A549 (cell line): Measurements from ENCODE around the gene LOXL3. TPM values are rescaled to one million over a fixed set of nuclear protein-coding genes. Genes with fewer than 3 reads are reported as not detected.

ENCODE experiments used
- ATAC-seq, 2 experiments: fragments of 200-7000 bp in 1 of 2; fragments of >200 bp in 1 of 2; cut with Nextera tagmentation in 1 of 2; cut with Tn5 transposase in 1 of 2; 3 replicates each; pipeline versions ENCODE4 v1.8.0 to v1.9.1; 2018 to 2020; ENCODE audit warnings: mild to moderate bottlenecking in 1 of 2, moderate library complexity in 1 of 2
- CTCF ChIA-PET: fragments of 300-600 bp; sonication (Branson Sonifier 250); formaldehyde crosslinking; extraction: SDS; loops from one replicate; lab custom pipeline; 2021; ENCODE audit warnings: antibody characterized with exemption, inconsistent platforms; lab: Yijun Ruan, JAX
- POLR2A ChIA-PET: fragments of 350-600 bp; formaldehyde crosslinking; extraction: SDS; loops from one replicate; lab custom pipeline; 2021; ENCODE audit warnings: antibody characterized with exemption, inconsistent platforms; lab: Yijun Ruan, JAX
- DNase-seq, 2 experiments: peaks; one replicate each; pipeline versions ENCODE4 v3.0.0 to v3.0.0-alpha.2; 2011 to 2016; ENCODE audit warnings: low read depth in 1 of 2, low spot score in 1 of 2
- FAIRE-seq: peaks from 2 replicates; lab custom pipeline; 2011; peaks lifted over from hg19 to GRCh38; lab: Jason Lieb, UNC
- H3K27ac ChIP-seq, 2 experiments: fragments of >200 bp; sonication (Bioruptor Twin); formaldehyde crosslinking; 3 replicates each; pipeline ENCODE4 v1.5.1; 2016 to 2017
- H3K4me1 ChIP-seq: fragments of >200 bp; sonication (Bioruptor Twin); formaldehyde crosslinking; 3 replicates; pipeline ENCODE4 v1.6.1; 2016
- H3K4me2 ChIP-seq: fragments of >200 bp; sonication (Bioruptor Twin); formaldehyde crosslinking; 3 replicates; pipeline ENCODE4 v1.6.1; 2016
- H3K4me3 ChIP-seq: fragments of >200 bp; sonication (Bioruptor Twin); formaldehyde crosslinking; 3 replicates; pipeline ENCODE4 v1.5.1; 2016
- H3K9me3 ChIP-seq: fragments of >200 bp; sonication (Bioruptor Twin); formaldehyde crosslinking; 3 replicates; pipeline ENCODE4 v1.6.1; 2016
- CBX2 ChIP-seq: fragments of 200-600 bp; sonication (generic); IDR thresholded peaks from 2 replicates; pipeline ENCODE4 v1.6.1; 2016; ENCODE audit warnings: low read depth, mild to moderate bottlenecking, borderline replicate concordance
- CHD2 ChIP-seq: fragments of 150-350 bp; IDR thresholded peaks from 2 replicates; pipeline ENCODE4 v1.6.1; 2014; ENCODE audit warnings: low read length; ENCODE audit not compliant: partially characterized antibody
- EHMT2 ChIP-seq: fragments of 200-600 bp; sonication (generic); IDR thresholded peaks from 2 replicates; pipeline ENCODE4 v1.6.1; 2016; ENCODE audit warnings: antibody characterized with exemption, low read depth, mild to moderate bottlenecking, moderate library complexity
- ESRRA ChIP-seq: fragments of 150-350 bp; IDR thresholded peaks from 2 replicates; pipeline ENCODE4 v1.6.1; 2014; ENCODE audit warnings: mild to moderate bottlenecking, low read length, borderline replicate concordance
- FOSB ChIP-seq: fragments of 250-450 bp; sonication (Bioruptor Pico); IDR thresholded peaks from 2 replicates; pipeline ENCODE4 v1.5.0; 2020; ENCODE audit warnings: mild to moderate bottlenecking, moderate library complexity
- FOSL2 ChIP-seq, 2 experiments: fragments of 450-650 bp in 1 of 2; fragments of >200 bp in 1 of 2; sonication (Bioruptor Twin) in 1 of 2; formaldehyde crosslinking; IDR thresholded peaks; 2 replicates each; pipeline versions ENCODE4 v1.5.0 to v1.6.1; 2016 to 2020; ENCODE audit warnings: mild to moderate bottlenecking in 1 of 2, moderate library complexity in 1 of 2
- FOXS1 ChIP-seq: fragments of 250-450 bp; sonication (Bioruptor Pico); IDR thresholded peaks from 2 replicates; pipeline ENCODE4 v1.5.0; 2020; ENCODE audit warnings: mild to moderate bottlenecking, moderate library complexity
- HEYL ChIP-seq: fragments of 250-450 bp; sonication (Bioruptor Pico); IDR thresholded peaks from 2 replicates; pipeline ENCODE4 v1.8.0; 2021; ENCODE audit warnings: mild to moderate bottlenecking, moderate library complexity
- HOXB13 ChIP-seq: fragments of 250-450 bp; sonication (Bioruptor Pico); IDR thresholded peaks from 2 replicates; pipeline ENCODE4 v1.5.0; 2020; ENCODE audit warnings: low read depth, mild to moderate bottlenecking, moderate library complexity
- HOXB5 ChIP-seq: fragments of 250-450 bp; sonication (Bioruptor Pico); IDR thresholded peaks from 2 replicates; pipeline ENCODE4 v1.5.0; 2020; ENCODE audit warnings: mild to moderate bottlenecking, moderate library complexity
- KDM1A ChIP-seq: fragments of 200-600 bp; sonication (generic); IDR thresholded peaks from 2 replicates; pipeline ENCODE4 v1.6.1; 2016; ENCODE audit warnings: low read depth, mild to moderate bottlenecking
- MAFK ChIP-seq: fragments of 450-650 bp; IDR thresholded peaks from 2 replicates; pipeline ENCODE4 v1.6.1; 2014; ENCODE audit not compliant: partially characterized antibody
- MAZ ChIP-seq: fragments of 150-350 bp; IDR thresholded peaks from 2 replicates; pipeline ENCODE4 v1.6.1; 2014; ENCODE audit warnings: antibody characterized with exemption, low read depth, low read length, borderline replicate concordance
- MYC ChIP-seq: IDR thresholded peaks from 2 replicates; pipeline ENCODE4 v1.6.1; 2012; ENCODE audit warnings: mild to moderate bottlenecking, inconsistent platforms, low read length, improper control_type of control experiment, borderline replicate concordance
- NFE2L2 ChIP-seq: fragments of 150-350 bp; conservative IDR thresholded peaks from 2 replicates; pipeline ENCODE4 v1.6.1; 2014; ENCODE audit warnings: low read length
- NR3C1 ChIP-seq: fragments of >200 bp; sonication (Bioruptor Twin); formaldehyde crosslinking; IDR thresholded peaks from 3 replicates; pipeline ENCODE4 v1.6.1; 2017
- POLR2A ChIP-seq: IDR thresholded peaks from 2 replicates; pipeline ENCODE4 v1.6.1; 2012; ENCODE audit warnings: mild to moderate bottlenecking, low read length
- RARB ChIP-seq: fragments of 250-450 bp; sonication (Bioruptor Pico); IDR thresholded peaks from 2 replicates; pipeline ENCODE4 v1.8.0; 2021; ENCODE audit warnings: mild to moderate bottlenecking, moderate library complexity
- RCOR1 ChIP-seq: fragments of 150-350 bp; IDR thresholded peaks from 2 replicates; pipeline ENCODE4 v1.6.1; 2014; ENCODE audit warnings: antibody characterized with exemption, low read length, low read depth
- RFX5 ChIP-seq: fragments of 450-650 bp; IDR thresholded peaks from 2 replicates; pipeline ENCODE4 v1.7.1; 2014; ENCODE audit warnings: antibody characterized with exemption, mild to moderate bottlenecking, moderate library complexity
- ZNF302 ChIP-seq: fragments of 250-450 bp; sonication (Bioruptor Pico); IDR thresholded peaks from 2 replicates; pipeline ENCODE4 v1.9.0; 2021; ENCODE audit warnings: inconsistent platforms, mild to moderate bottlenecking, moderate library complexity
- ZSCAN20 ChIP-seq: fragments of 250-450 bp; sonication (Bioruptor Pico); IDR thresholded peaks from 2 replicates; pipeline ENCODE4 v1.8.0; 2022; ENCODE audit warnings: mild to moderate bottlenecking, moderate library complexity
- WGBS: methylation state at CpG from one replicate; pipeline ENCODE4 v1.1.6; 2017; ENCODE audit errors: missing lambda C conversion rate; 5-methylcytosine and 5-hydroxymethylcytosine counted together
- polyA plus RNA-seq, 4 experiments: library from polyadenylated mRNA; depleted of rRNA in 3 of 4; stranded (reverse); fragments of >200 nt; fragmentation: RNase III in 1 of 4; extraction: RNeasy Plus Mini Kit Qiagen cat#74134 plus additional on column Dnase treatment in 1 of 4; gene quantifications; 2 replicates in 3 of 4; 3 replicates in 1 of 4; pipeline ENCODE4 v1.2.3, GENCODE V29; 2011 to 2017
- TF ChIP-seq, protein P1 (sequence below): fragments of 150-350 bp; IDR thresholded peaks from 2 replicates; pipeline ENCODE4 v1.6.1; 2014; ENCODE audit warnings: low read depth, mild to moderate bottlenecking, low read length
- TF ChIP-seq, protein P2 (sequence below): IDR thresholded peaks from 2 replicates; pipeline ENCODE4 v1.6.1; 2012
- TF ChIP-seq, protein P3 (sequence below): fragments of 200-600 bp; sonication (generic); IDR thresholded peaks from 2 replicates; pipeline ENCODE4 v1.6.1; 2016; ENCODE audit warnings: antibody characterized with exemption, mild to moderate bottlenecking, moderate library complexity
- TF ChIP-seq, protein P4 (sequence below): fragments of >200 bp; sonication (Bioruptor Twin); formaldehyde crosslinking; IDR thresholded peaks from 2 replicates; pipeline ENCODE4 v1.6.1; 2016
- TF ChIP-seq, protein P5 (sequence below): IDR thresholded peaks from 2 replicates; pipeline ENCODE4 v1.6.1; 2012

LOXL3 gene
- polyA plus RNA-seq, 2 of the 4 experiments (the other 2 are of a cell fraction): 0.27 to 0.30 TPM

DNA sequence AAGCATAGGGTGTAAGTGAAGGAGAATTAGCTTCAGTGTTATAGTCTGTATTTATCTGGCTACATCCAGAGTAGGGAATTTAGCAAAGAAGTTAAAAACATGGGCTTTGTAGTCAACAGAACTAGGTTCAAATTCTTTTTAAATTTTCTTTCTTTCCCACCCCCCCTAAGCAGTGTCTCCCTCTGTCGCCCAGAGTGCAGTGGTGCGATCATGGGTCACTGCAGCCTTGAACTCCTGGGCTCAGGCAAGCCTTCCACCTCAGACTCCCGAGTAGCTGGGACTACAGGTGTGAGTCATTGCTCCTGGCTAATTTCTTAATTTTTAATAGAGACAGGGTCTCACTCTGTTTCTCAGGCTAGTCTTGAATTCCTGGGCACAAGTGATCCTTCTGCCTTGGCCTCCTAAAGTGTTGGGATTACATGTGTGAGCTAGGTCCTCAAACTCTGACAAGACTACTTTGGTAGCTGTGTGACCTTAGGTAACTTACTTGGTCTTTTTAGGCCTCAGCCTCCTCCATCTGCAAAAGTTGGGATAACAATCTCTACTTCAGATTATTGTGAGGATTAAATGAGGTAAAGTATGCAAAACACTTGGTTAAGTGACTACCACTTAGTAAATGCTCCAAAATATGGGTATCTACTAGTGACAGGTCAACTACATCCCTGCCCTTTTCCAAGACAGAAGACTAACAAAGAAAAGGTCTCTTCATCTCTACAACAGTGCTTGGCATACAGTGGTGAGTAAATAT, 18.6 kb upstream of the LOXL3 start:
- CTCF ChIA-PET: interaction anchor here (1.6 to 17.2 kb wide), 2 partner anchors 14 to 19 kb away, joined by 6 to 181 read pairs; no protein-coding TSS in a partner anchor
- ATAC-seq: peak in 1 of 2 experiments; percentile 35; a peak in 1 of 6 replicates
- TF ChIP-seq KDM1A (no peak), MYC (no peak), HOXB5 (no peak), FOSL2 (IDR thresholded peaks at IDR 0.05) (no peak), FOSL2 (CRISPR knock-in tag; IDR thresholded peaks at IDR 0.05) (no peak), MAZ (no peak), NFE2L2 (no peak), NR3C1 (no peak), POLR2A (no peak), ZSCAN20 (CRISPR knock-in tag) (no peak), ESRRA (no peak), RFX5 (no peak), EHMT2 (no peak), FOXS1 (CRISPR knock-in tag) (no peak), MAFK (no peak), HOXB13 (no peak), ZNF302 (no peak), FOSB (CRISPR knock-in tag) (no peak)
- TF ChIP-seq, protein P1, sequence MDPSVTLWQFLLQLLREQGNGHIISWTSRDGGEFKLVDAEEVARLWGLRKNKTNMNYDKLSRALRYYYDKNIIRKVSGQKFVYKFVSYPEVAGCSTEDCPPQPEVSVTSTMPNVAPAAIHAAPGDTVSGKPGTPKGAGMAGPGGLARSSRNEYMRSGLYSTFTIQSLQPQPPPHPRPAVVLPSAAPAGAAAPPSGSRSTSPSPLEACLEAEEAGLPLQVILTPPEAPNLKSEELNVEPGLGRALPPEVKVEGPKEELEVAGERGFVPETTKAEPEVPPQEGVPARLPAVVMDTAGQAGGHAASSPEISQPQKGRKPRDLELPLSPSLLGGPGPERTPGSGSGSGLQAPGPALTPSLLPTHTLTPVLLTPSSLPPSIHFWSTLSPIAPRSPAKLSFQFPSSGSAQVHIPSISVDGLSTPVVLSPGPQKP: no peak
- TF ChIP-seq, all 56 proteins: peak for 0
- H3K27ac ChIP-seq: no peak overlapping the region
- no peak overlapping the region for H3K4me2 ChIP-seq
- H3K4me3 ChIP-seq: no peak overlapping the region
- H3K9me3 ChIP-seq: no peaks in the 10 kb centered on the region
- WGBS: 67% methylated on average over 3 of the region's 3 CpGs
- POLR2A ChIA-PET: no interaction called here
- DNase-seq: no peak
- FAIRE-seq: no peak
- no peaks in the 10 kb centered on the region for H3K4me1 ChIP-seq

DNA sequence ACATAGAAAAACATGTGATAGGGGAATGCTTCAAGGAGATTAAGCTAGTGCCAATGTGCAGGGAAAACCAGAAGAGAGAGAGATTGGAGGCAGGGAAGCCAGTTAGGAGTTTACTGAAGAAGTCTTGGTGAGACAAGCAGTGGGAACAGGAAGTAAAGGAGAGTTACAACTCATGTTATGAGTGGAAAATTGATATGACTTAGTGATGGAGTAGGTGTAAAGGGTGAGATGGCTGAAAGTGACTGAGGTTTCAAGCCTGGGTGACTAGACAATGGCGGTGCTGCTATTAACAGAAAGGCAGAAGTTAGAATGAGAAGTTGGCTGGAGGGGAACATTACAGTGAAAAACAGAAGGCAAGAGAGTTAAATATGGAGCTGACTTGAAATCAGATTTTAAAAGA, 17.3 kb upstream of the LOXL3 start:
- ATAC-seq (no peak), FAIRE-seq (no peak), DNase-seq (no peak)
- Histone ChIP-seq H3K4me1 (no peaks in the 10 kb centered on the region), H3K9me3 (no peaks in the 10 kb centered on the region), H3K4me3 (no peak overlapping the region), H3K27ac (no peak overlapping the region), H3K4me2 (no peak overlapping the region)
- TF ChIP-seq, protein P2, sequence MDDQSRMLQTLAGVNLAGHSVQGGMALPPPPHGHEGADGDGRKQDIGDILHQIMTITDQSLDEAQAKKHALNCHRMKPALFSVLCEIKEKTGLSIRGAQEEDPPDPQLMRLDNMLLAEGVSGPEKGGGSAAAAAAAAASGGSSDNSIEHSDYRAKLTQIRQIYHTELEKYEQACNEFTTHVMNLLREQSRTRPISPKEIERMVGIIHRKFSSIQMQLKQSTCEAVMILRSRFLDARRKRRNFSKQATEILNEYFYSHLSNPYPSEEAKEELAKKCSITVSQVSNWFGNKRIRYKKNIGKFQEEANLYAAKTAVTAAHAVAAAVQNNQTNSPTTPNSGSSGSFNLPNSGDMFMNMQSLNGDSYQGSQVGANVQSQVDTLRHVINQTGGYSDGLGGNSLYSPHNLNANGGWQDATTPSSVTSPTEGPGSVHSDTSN: no peak
- ChIA-PET CTCF (interaction anchor here (0.8 to 17.2 kb wide), 3 partner anchors 13 to 20 kb away, joined by 3 to 181 read pairs (median 6); no protein-coding TSS in a partner anchor), POLR2A (no interaction called here)
- WGBS: 82% methylated on average over 1 of the region's 1 CpG

DNA sequence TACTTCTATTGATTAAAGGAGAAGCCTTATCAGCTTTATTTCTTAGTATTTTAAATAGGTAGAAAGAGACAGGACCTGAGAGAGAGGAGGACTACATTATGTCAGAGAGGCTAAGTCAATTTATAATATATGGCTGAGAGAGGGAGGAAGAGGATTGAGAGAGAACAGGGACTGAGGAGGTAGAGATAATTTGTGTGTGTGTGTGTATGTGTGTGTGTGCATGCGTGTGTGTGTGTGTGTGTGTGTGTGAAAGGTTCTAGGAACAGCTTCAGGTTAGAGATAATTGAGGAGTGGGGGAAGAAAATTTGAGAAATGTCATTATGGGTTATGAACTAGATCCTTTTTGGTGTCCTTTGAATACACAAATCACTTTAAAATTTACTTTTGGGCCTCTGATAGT, 15.9 kb upstream of the LOXL3 start:
- ChIA-PET POLR2A (no interaction called here), CTCF (interaction anchor here (4.5 to 17.2 kb wide), 2 partner anchors 13 to 16 kb away, joined by 19 to 181 read pairs; no protein-coding TSS in a partner anchor)
- Histone ChIP-seq H3K4me1 (no peaks in the 10 kb centered on the region), H3K4me3 (no peak overlapping the region), H3K27ac (no peak overlapping the region), H3K9me3 (no peaks in the 10 kb centered on the region), H3K4me2 (no peak overlapping the region)
- no peak for FAIRE-seq
- no peak for ATAC-seq
- WGBS: 79% methylated on average over 1 of the region's 1 CpG
- no peak for DNase-seq
- TF ChIP-seq, protein P3, sequence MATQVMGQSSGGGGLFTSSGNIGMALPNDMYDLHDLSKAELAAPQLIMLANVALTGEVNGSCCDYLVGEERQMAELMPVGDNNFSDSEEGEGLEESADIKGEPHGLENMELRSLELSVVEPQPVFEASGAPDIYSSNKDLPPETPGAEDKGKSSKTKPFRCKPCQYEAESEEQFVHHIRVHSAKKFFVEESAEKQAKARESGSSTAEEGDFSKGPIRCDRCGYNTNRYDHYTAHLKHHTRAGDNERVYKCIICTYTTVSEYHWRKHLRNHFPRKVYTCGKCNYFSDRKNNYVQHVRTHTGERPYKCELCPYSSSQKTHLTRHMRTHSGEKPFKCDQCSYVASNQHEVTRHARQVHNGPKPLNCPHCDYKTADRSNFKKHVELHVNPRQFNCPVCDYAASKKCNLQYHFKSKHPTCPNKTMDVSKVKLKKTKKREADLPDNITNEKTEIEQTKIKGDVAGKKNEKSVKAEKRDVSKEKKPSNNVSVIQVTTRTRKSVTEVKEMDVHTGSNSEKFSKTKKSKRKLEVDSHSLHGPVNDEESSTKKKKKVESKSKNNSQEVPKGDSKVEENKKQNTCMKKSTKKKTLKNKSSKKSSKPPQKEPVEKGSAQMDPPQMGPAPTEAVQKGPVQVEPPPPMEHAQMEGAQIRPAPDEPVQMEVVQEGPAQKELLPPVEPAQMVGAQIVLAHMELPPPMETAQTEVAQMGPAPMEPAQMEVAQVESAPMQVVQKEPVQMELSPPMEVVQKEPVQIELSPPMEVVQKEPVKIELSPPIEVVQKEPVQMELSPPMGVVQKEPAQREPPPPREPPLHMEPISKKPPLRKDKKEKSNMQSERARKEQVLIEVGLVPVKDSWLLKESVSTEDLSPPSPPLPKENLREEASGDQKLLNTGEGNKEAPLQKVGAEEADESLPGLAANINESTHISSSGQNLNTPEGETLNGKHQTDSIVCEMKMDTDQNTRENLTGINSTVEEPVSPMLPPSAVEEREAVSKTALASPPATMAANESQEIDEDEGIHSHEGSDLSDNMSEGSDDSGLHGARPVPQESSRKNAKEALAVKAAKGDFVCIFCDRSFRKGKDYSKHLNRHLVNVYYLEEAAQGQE: no peak
- TF ChIP-seq CHD2: no peak
- TF ChIP-seq, protein P4, sequence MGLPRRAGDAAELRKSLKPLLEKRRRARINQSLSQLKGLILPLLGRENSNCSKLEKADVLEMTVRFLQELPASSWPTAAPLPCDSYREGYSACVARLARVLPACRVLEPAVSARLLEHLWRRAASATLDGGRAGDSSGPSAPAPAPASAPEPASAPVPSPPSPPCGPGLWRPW: no peak
- TF ChIP-seq CBX2: no peak
- TF ChIP-seq MYC: no peak
- TF ChIP-seq, protein P5, sequence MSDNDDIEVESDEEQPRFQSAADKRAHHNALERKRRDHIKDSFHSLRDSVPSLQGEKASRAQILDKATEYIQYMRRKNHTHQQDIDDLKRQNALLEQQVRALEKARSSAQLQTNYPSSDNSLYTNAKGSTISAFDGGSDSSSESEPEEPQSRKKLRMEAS: no peak
- TF ChIP-seq HEYL (CRISPR knock-in tag): no peak
- no peak for TF ChIP-seq RCOR1
- TF ChIP-seq, protein P1: no peak
- no peak for TF ChIP-seq RARB
